ENCODE measurements around the gene GRIA3. TPM values are rescaled to one million over a fixed set of nuclear protein-coding genes. Genes with fewer than 3 reads are reported as not detected.

GRIA3 gene
- total RNA-seq, 1 experiment from 2014 or later, result not detected

GRCh38 chrX:123331349-123331748 lies 147.3 kb downstream of the GRIA3 start:
- no peaks in the 10 kb centered on the region for H3K9me2 ChIP-seq (ENCODE audit: insufficient read depth)
- BruUV-seq (replicated peaks), result no TSS peak
- CTCF ChIA-PET, result no interaction called here
- no peak overlapping the region for H3K4me3 ChIP-seq
- H2AFZ ChIP-seq, result no peak overlapping the region
- no peaks in the 10 kb centered on the region for H3F3A ChIP-seq (ENCODE audit: insufficient read depth, low read depth)
- DNase-seq, result no peak
- no peaks in the 10 kb centered on the region for H4K20me1 ChIP-seq (ENCODE audit: insufficient read depth)
- POLR2A ChIA-PET (ENCODE audit: unreplicated experiment), result no interaction called here
- TF ChIP-seq CTCF (conservative IDR thresholded peaks at IDR 0.05), result no peak
- H3K27ac ChIP-seq, result no peak overlapping the region
- no peaks in the 10 kb centered on the region for H3K36me3 ChIP-seq (ENCODE audit: low read depth)
- H3K9me3 ChIP-seq (ENCODE audit: insufficient read depth, low read depth), result no peaks in the 10 kb centered on the region
- H3K27me3 ChIP-seq (ENCODE audit: insufficient read depth, low read depth), result no peaks in the 10 kb centered on the region
- H3K4me1 ChIP-seq (replicated peaks; ENCODE audit: insufficient read depth), result no peaks in the 10 kb centered on the region
- no peaks in the 10 kb centered on the region for H3K79me2 ChIP-seq (ENCODE audit: low read depth)
- intact Hi-C loops (cut with micrococcal nuclease; ENCODE audit: unreplicated experiment), result no loop called here
- no peak overlapping the region for H3K4me2 ChIP-seq

- POLR2A ChIA-PET (ENCODE audit: unreplicated experiment), result no interaction called here
Observed at GRCh38 chrX:123331859-123332258, 147.8 kb downstream of the GRIA3 start.

GRCh38 chrX:123336666-123337065 lies 152.6 kb downstream of the GRIA3 start:
- Histone ChIP-seq H3K4me3 (no peak overlapping the region), H3K79me2 (ENCODE audit: low read depth) (no peaks in the 10 kb centered on the region), H4K20me1 (ENCODE audit: insufficient read depth) (no peaks in the 10 kb centered on the region), H3K4me1 (replicated peaks; ENCODE audit: insufficient read depth) (no peaks in the 10 kb centered on the region), H3K27me3 (ENCODE audit: insufficient read depth, low read depth) (no peaks in the 10 kb centered on the region), H3K9me3 (ENCODE audit: insufficient read depth, low read depth) (no peaks in the 10 kb centered on the region), H3K36me3 (ENCODE audit: low read depth) (no peaks in the 10 kb centered on the region), H3F3A (ENCODE audit: insufficient read depth, low read depth) (no peaks in the 10 kb centered on the region), H3K4me2 (no peak overlapping the region), H3K27ac (no peak overlapping the region), H3K9me2 (ENCODE audit: insufficient read depth) (no peaks in the 10 kb centered on the region), H2AFZ (no peak overlapping the region)
- TF ChIP-seq CTCF (conservative IDR thresholded peaks at IDR 0.05) (no peak), EZH2 (IDR thresholded peaks at IDR 0.05; ENCODE audit: low read depth) (no peak)
- DNase-seq, result no peak
- no TSS peak for BruUV-seq (replicated peaks)
- intact Hi-C loops (cut with micrococcal nuclease; ENCODE audit: unreplicated experiment), result no loop called here
- CTCF ChIA-PET, result no interaction called here
- POLR2A ChIA-PET (ENCODE audit: unreplicated experiment), result no interaction called here

More at GRCh38 chrX:123331859-123332258, 147.8 kb downstream of the GRIA3 start:
- Histone ChIP-seq H3F3A (ENCODE audit: insufficient read depth, low read depth) (no peaks in the 10 kb centered on the region), H3K4me1 (replicated peaks; ENCODE audit: insufficient read depth) (no peaks in the 10 kb centered on the region), H3K9me2 (ENCODE audit: insufficient read depth) (no peaks in the 10 kb centered on the region), H3K9me3 (ENCODE audit: insufficient read depth, low read depth) (no peaks in the 10 kb centered on the region), H2AFZ (no peak overlapping the region), H3K4me3 (no peak overlapping the region), H3K36me3 (ENCODE audit: low read depth) (no peaks in the 10 kb centered on the region), H3K27ac (no peak overlapping the region), H3K4me2 (no peak overlapping the region), H4K20me1 (ENCODE audit: insufficient read depth) (no peaks in the 10 kb centered on the region), H3K79me2 (ENCODE audit: low read depth) (no peaks in the 10 kb centered on the region), H3K27me3 (ENCODE audit: insufficient read depth, low read depth) (no peaks in the 10 kb centered on the region)
- CTCF ChIA-PET, result no interaction called here
- no peak for DNase-seq
- TF ChIP-seq EZH2 (IDR thresholded peaks at IDR 0.05; ENCODE audit: low read depth) (no peak), CTCF (conservative IDR thresholded peaks at IDR 0.05) (no peak)
- intact Hi-C loops (cut with micrococcal nuclease; ENCODE audit: unreplicated experiment), result no loop called here
- no TSS peak for BruUV-seq (replicated peaks)

Measured in PC-9 (cell line).